GM19238 (cell line): ENCODE results near the gene OGA.
"Not testable (repeated sequence)": the region's sequence is repeated elsewhere in the genome, so short reads cannot be mapped to it uniquely, and the experiment has no call there.

ENCODE experiments used
- DNase-seq: peaks from one replicate; pipeline ENCODE4 v3.0.0; 2011; ENCODE audit warnings: low spot score; ENCODE audit not compliant: insufficient read length

OGA gene

DNA sequence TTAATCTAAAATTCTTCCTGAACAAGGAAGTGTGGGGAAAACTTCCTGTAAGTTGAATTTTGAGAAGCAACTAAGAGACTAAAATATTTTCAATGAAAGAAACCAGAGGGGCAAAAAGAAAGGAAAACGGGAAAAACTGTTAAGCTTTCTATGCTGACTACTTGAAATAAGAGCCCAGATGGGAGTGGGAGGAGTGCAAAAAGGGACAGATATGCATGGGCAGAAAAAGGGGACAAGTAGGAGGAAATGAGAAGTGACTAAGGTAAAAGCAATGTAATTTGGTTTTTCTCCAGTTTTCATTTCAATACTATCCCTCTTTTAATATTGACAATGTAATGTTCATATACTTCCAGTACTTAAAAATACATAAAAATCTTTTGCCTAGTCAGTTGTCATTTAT lies 11.1 kb downstream of the OGA start:
- DNase-seq = no peak

DNA sequence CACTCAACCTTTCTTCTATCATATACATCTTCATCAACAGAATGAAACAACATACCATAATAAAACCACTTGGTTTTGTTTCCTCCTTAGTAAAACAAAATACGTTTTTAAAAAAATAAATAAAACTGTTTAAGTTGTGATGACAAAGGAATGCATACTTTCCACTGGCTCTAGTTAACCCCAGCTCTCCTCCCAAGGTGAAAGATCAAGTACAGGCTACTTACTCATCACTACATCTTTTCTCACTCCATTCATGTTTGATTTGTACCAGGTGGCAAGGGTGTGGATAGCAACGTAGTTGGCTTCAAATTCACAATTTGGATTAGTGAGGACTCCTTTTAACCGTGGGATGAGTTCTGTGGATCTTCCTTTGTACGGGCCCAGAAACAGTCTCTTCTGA lies 14.7 kb downstream of the OGA start:
- DNase-seq = no peak

DNA sequence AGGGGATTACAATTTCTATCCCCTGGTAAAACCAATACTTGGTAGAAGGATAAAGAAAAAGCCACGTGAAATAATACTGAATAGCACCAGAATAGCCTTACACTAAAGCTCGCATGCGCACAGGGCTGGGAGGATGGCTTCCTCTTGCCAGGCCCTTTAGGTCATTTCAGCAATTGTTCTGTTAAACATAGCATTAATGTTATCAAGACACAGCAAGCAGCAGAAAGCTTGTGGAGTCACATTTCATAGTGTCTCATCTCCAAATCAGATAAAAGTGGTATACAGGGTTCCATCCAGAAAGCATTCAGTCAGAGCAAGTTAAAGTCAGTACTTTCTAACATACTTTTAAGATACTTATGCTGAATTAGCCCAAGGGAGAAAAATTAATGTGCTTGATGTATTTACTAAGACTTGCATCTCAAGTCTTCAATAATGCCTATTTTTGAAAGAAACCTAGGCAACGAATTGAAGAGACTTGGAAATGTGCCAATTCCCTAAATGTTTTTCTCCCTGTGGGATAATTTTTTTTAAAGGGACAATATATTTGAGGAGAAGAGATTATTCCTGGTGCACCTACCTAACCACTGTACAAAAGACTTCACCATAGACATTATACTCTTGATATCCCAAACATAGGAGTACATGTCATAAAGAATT lies 20.7 kb downstream of the OGA start:
- no peak for DNase-seq

DNA sequence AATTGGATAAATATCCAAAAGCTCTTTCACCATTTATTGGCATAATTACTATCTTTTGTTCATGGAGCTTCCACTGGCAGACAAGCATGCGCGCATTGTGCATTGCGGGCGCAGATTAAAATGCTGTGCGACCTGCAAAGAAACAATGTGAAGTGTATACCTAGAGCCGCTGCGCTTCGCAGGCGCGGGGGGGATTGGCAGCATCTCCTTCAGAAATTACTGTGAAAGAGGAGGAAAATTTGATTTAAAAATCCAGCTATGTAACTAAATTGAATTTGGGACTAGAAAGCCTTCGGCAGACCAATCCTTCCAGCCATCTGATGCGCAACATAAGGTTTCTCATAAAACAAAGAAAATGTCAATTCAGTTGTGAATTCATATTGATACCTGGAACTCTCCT lies 24.7 kb downstream of the OGA start:
- DNase-seq = no peak

DNA sequence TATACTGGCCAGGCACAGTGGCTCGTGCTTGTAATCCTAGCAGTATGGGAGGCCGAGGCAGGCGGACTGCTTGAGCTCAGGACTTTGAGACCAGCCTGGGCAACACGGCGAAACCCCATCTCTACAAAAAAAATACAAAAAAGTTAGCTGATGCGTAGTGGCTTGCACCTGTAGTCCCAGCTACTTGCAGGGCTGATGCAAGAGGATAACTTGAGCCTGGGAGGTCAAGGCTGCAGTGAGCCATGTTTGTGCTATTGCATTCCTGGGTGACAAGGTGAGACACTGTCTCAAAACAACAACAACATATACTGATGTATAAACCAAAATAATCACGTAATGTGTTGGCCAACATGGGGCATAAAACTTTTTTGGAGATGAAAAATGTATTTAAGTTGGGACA lies 28.6 kb downstream of the OGA start:
- DNase-seq = no peak

DNA sequence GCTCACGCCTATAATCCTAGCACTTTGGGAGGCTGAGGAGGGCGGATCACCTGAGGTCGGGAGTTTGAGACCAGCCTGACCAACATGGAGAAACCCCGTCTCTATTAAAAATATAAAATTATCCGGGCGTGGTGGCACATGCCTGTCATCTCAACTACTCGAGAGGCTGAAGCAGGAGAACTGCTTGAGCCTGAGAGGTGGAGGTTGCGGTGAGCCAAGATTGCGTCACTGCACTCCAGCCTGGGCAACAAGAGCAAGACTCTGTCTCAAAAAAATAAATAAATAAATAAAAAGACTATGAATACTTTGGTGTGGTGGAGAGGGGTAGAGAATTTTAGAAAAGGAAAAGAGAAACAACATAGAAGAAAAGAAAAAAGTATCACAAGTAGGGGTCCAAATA lies 29.0 kb downstream of the OGA start:
- not testable (repeated sequence) for DNase-seq

DNA sequence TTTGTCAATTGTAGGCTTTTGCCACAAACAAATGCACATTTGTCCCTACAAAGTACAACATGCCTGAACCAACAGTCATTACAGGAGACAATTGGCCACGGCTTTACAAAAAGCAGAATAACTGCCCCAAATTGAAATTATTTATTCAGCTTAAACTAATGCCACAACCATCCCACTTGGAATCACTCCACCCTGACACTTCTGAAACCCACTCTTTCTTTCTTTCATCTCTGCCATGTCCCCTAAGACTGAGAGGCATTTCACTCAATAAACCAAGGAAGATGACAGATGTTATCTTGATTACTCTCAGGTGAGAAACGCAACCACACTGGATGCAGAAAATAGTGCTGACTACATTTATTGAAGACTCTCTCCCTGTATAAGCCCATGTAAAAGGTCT lies 32.4 kb downstream of the OGA start:
- no peak for DNase-seq

DNA sequence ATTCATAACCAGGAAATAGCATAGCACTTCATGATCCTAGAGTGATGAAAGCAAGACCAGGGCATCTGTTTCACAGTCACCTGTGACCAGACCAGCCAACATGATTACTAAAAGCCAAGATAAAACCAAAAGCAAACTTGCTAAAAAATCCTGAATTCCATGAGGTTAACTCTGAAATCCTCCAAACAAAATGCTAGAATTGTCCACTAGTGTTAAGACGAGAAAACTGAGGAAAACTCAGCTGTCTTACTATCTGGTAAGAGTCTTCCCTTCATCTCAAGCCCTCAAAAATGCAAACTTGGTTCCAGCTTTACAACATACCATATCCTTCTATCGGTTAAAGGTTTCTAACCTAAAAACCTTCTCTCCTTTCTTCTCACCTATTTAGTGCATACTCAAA lies 33.7 kb downstream of the OGA start:
- no peak for DNase-seq

DNA sequence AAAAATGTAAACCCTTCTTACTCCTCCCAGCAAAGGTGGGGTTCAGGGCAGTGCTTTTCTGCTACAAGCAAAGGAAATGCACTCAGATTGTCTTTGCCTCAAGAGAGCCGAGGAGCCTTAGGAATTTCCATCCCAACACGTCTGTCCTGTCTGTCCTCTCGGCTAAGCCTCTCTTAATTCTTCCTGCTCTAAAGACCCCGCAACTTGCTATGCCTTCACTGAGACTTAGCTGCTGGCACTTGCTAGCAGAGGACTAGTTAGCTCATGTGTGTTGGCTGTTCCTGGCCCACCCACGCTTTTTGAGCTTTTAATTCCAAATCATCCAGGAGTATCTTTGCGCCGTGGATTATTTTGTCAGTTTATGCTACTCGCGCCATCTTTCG lies 34.5 kb downstream of the OGA start:
- DNase-seq = no peak

DNA sequence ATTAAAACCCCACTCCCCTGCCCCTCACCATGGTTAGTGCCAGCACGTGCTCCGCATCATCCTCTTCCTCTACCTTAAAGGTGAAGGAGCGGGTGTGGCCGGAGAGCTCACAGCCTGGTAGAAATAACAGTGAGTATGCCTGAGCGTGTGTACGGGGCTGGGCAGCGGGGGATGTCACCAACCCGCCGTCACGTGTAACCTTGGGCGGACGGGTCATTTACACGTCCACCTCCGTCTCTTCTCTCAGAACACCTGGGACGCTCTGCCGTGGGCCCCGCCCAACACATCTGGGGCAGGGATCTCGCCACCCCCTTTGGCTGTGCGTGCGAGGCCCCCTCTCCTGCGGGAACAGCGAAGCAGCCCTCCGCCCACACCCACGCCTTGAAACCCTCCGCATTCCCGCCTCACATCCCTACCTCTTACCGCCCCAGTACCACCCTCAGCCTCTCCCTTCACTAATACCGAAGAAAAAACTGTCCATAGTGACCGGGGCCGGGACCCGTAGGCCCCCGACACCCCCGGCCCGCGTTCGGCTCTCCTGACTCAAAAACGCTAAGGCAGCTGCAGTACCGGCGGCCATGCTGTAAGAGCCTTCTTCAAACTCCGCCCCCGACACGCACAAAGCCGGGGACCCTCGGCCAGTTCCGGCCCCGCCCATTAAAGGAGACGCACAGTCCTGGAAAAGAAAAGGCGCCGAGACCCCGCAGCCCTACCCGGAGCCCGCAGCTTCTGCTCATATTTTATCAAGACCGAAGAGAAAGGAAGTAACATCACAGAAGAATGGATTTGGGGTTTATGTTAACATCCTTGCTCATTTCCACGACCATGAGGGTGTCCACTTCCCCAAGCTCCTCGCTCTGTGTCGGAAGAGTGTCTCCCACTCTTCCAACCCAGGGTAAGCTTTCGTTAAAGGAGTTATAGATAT lies 35.2 kb downstream of the OGA start, which contains the start of gene NPM3:
TSS of gene NPM3 (minus strand) at position 636 of the 925 bp plus-strand sequence. CDS start at position 580, 56 bp downstream.
- DNase-seq = peak; percentile 91

DNA sequence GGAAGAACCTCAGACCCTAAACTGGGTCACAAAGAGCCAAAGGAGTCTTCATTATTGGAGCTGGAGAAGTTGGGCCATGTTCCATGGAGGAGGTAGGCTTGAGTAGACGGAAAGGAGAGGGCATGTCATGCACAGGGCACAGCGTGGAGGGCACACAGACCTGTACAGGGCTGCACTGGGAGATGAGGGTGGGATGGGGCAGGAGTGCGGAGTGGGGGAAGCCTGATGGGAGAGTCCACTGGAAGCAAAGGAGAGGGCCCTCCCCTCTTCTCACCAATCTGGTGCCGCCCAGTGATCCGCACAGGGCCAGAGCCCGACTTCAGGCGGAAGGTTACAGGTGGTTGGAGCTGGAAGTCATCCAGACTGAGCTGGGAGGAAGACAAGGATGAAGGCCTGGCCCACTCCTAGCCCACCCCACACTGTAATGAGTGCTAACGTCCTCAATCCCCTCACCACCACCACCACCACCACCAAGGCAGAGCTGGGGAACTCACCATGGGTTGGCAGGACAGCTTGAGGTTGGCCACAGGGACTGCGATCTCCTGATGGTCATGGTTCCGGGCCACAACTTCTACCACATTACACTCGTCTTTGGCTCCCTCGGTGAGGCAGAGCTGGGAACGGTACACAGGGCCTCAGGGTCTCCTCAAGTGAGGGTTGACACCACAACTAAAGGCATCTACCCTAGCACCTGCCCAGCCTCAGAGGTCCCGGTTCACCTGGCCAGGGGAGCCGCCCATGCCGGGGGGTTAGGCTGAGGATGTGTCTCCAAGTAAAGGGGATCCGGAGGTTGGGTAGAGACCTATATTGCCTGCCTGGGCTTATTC lies 36.0 kb downstream of the OGA start:
- no peak for DNase-seq

DNA sequence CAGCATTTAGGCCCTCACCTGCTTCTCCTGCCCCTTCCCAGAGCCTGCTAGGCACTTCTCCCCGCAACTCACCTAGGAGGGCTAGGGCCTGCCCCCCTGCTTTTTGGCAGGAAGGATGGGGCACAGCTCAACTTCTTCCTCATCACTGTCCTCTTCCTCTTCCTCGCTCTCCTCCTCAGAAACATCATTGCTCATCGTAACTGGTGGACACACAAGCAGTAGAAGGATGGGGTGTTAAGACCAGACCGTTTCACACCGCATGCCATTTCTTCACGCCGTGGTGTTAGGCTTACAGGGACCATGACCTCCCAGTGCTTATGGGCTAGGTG lies 36.6 kb downstream of the OGA start:
- DNase-seq = no peak

DNA sequence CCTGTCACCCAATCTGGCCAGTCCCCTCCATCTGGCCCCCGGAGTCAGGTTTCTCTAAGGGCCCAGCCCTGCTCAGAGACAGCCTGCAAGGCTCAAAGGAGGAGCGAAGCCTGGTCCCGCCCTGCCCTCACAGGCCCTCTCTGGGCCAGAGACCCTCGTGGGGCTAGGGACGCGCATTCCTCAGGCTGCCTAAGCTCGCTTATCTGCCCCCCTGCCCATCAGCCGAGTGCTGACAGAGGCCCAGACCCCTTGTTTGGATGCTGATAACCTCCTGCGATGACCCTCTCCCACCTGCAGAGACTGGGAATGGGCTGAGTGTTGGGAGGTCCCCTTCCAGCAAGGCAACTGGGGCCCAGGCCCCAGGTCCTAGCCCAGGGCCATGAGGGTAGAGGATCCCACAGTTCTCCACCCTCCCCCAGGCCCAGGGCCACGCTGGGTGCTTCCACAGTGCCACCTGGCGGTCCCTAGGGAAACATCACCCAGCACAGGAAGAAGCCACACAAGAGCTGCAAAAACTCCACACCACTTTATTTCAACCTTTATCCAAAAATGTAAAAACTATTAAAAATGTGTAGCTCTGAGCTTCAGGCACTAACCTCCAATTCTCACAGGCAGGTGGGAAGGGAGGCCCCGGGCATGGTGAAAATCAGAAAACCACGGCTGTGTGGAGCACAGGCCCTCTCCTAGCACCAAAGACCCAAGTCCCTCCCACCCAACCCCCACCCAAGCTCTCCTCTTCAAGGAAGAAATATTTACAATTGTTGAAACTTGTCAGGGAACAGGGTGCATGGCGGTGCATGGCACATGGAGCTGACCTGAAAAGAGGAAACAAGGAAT lies 37.2 kb downstream of the OGA start:
- peak; percentile 84 for DNase-seq

DNA sequence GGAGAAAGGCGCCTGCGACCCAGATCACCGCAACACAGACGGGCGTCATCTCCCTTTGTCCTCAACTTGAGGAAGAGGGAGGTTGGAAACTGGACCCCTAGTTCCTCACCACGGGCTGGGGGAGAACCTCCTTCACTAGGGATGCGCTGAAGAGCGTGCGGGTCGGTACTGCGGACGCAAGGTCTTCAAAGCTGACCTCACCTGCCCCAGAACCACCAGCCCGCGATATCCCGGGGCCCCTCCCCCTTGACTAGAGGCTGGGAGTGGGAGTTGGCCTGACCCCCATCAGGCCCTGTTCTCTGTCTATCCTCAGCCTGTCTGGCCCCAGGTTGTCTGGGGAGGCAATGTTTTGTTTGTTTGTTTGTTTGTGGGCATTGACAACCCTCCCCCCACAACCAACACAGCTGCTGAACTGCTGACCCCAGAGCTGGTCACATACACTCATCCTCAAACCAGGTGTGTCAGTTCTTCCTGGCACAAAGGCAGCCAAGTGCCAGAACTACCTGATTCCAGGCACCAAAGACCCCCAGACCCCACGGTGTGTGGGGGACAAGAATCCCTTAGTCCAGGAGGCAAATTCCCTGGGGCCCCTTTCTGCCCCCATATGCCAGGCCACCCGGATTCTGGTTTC lies 37.9 kb downstream of the OGA start:
- no peak for DNase-seq

DNA sequence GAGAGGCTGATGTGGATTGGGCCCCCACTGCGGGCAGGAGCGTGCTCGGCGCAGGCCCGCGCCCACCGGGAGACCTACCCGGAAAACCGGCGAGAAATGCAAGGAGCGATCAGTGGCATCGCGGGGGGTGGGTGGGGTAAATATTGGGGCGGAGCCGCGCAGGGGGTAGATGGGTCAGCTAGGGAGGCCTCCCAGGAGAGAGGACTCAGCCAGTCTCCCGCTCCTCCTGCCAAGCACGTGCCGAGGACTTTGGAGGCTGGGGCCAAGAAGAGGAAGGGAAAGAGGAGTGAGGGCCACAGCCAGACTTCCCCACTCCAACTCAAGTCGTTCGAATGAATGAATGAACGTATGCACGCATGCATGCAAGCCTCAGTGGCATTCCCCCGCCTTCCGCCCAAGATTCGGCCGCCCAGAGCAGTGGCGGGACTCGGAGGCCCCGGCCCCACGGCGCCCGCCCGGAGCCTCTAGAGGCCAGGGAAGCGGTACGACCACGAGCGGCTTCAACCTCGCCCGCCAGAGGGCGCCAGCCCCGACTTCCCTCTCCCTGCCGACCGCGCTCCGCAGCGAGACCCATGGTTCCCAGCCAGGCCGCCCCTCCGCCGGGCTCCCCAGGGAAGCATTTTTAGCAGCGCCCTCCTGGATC lies 38.6 kb downstream of the OGA start:
- peak; percentile 78 for DNase-seq

DNA sequence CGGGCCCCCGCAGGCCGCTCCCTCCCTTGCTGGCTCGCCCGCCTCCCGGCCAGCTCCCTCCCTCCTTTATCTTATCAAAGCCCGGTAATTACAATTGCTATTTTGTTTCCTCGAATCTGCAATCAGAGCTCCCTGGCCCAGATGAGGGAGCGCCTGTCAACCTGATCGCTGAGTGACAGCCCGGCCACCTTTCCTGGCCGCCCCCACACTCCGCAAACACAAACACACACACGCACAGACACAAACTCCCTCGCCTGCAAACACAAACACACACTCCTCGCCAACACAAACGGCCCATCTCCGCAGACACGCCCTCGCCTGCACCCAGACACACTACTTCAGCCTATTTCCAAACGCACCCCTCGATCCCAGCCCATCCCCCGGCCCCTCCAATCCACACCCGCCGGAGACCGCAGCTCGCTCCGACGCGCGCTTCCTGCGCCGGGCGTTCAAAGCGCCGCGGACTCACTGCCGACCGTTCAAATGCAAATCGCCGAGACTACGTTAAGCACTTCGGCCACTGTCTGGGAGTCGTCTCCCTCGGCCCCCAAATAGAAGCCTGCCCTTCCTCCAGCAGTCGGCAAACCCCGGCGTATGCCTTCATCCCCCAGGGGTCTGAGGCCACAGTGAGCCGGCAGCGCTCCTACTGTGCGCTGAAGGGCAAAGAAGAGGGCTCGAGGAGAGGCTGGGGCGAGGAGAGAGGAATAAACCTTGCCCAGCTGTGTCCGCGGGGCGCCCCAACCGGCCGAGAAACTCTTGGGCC lies 39.3 kb downstream of the OGA start:
- DNase-seq = no peak

DNA sequence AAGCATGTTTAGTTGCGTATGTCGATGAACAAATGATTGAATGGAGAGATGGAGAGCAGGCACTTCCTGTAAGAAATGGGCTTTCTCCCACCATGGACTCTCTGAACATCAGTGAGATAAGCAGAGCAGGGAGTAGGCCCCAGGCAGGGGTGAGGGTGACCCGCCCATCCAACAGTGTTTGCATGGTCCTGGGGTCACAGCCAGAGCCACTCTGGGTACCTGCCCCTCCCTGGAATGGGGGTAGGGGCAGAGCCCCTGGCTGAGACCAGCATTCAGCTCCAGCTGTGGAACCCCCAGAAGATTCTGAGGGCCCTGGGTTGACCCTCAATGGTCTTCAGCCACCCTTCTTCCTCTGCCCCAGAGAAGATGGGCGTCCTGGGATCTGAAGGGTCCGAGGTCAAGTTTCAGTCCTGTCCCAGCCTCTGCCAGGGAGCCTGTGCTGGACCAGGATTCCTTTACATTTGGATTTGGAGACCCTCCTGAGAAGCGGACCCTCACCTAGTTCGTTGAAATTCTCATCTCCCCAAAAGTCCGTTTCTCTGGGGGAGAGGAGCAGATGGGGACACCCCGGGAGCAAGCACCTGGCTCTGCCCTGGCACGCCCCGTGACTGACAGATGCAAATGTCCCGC lies 40.0 kb downstream of the OGA start:
- DNase-seq = no peak

DNA sequence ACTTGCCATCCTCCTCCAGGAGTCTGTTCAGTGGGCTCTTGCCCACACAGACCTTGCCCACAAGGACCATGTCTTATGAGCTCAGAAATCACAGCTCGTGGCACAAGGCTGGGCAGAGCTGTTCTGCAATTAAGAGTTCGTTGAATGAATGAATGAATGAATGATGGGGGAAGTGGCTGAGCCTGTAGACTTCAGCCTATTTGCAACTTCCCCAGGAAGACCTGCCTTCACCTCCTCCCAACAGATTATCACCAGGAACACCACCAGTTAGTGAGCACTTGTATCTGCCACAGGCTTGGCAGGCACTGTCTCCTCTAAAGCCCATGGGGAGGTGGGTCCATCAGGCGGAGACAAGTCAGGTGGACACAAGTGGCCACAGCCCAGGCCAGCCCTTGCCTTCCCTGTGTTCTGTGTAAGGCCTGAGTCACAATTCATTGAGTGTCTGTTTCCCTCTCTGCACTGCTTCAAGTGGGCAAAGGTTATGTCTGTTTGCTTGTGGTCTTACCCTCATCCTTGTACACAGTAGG lies 40.6 kb downstream of the OGA start:
- no peak for DNase-seq
